NCI-H2196 (cell line): ENCODE results near the gene ZNF750.

ENCODE experiments used
- DNase-seq: peaks from one replicate; lab custom pipeline; 2025; ENCODE audit not compliant: unreplicated experiment; lab: John Stamatoyannopoulos, UW

The ZNF750 gene

DNA sequence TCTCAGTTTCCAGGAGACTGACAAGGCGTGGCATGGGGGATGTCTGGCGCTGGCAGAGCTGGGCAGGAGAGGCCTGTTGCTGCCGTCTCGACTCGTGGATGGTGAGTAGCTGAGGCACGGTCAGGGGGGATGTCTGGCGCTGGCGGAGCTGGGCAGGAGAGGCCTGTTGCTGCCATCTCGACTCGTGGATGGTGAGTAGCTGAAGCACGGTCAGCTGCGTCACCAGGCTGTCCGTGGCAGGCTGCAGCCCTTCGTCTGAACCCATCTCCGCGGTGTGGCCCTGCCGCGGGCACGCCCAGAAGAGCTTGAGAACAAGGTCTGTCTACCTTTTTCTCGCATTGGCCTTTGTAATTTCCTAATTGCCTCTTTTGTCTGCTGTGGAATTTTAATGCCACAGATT lies 25.0 kb downstream of the ZNF750 start:
- no peak for DNase-seq

DNA sequence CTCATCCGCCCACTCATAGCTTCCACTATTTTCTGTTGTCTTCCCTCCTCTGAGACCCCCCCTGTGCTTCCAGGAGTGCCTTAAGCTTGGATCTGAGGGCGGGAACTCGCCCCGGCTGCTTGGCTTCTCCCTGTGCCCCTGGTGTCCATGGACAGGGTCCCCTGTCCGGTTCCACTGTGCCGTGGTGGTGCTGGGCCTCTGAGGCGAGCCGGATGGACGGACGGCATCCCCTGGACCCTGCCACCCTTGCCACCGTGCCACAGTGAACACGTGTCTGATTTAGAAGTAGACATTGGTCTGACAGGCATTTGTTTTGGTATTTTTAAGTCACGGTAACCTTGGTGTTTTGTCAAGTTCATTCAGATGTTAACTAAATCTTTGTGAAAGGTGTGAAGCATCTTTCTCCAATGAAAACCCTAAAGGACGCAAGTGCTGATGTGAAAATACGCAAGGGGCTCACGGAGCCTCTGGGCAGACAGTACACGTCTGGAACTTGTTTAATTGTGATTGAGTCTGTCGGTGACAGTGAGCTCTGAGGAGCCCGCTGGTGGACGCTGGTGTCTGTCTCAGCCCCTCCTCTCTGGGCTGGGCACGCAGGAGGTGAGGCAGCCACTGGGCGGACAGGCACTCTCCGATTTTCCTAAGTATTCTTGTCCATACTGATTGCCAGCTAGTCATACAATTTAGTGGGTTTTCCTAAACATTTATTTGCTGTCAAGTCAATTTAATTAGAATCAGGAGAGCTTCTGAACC lies 26.3 kb downstream of the ZNF750 start:
- no peak for DNase-seq

DNA sequence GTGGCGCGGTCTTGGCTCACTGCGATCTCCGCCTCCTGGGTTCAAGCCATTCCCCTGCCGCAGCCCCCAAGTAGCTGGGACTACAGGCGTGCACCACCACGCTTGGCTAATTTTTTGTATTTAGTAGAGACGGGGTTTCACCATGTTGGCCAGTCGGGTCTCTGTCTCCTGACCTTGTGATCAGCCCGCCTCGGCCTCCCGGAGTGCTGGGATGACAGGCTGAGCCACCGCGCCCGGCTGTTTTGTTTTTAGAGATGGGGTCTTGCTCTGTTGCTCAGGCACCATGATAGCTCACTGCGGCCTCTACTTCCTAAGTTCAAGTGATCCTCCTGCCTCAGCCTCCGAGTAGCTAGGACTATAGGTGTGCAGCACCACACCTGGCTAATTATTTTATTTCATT lies 27.2 kb downstream of the ZNF750 start:
- DNase-seq, result no peak

DNA sequence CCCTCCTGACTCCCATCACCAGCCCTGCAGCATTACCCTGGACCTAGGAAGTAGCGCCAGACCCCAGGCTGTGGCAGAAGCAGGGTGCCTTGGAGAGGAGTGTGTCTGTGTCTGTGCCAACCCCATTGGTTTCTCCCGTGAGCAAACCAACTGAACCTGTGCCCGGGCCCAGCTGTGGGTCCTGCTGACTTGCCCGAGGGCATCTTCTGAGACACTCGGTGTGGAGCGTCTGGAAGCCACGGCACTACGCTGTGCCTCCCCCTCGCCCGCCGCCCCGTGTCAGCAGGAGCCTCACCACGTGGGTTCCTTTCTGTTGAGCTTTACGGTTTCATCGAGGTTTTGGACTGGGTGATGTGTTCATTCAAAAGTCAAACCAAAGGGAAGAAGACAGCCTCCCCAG lies 27.8 kb downstream of the ZNF750 start:
- no peak for DNase-seq

DNA sequence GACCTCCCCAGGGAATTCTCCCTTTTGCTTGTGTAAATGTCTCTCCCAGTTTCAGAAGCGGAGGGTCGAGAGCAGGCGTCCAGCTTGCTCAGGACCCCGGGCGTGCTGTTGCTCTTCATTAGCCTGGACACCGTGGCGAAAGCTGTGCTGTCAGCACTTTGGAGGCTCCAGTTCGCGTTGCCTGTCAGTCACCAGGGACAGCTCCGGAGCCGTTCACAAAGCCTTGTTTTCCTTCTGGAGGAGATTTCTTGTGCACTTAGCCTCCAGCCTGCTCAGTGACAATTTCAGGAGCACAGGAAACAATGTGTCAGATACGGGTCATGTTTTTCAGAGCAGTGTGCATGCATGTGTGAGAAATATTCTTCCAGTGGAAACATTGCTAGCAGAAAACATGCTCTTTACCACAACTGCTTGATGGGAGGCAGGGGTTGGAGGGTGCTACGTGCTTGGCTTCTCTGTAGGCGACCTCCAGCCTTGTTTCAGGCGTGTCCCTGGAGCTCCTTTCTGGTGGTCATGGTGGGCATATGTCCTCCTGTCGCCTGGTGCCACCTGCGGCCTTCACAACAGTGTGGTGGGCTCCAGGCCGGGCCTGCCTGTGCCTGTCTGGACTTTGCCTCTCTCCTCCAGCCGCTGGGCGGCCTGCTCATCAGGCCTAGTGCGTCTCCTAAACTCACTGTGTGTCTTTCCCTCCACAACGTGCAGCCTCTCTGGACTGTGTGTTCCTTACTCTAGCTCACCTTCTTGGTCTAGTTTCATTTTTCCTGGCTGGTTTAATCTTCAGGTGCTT lies 29.0 kb downstream of the ZNF750 start:
- no peak for DNase-seq

DNA sequence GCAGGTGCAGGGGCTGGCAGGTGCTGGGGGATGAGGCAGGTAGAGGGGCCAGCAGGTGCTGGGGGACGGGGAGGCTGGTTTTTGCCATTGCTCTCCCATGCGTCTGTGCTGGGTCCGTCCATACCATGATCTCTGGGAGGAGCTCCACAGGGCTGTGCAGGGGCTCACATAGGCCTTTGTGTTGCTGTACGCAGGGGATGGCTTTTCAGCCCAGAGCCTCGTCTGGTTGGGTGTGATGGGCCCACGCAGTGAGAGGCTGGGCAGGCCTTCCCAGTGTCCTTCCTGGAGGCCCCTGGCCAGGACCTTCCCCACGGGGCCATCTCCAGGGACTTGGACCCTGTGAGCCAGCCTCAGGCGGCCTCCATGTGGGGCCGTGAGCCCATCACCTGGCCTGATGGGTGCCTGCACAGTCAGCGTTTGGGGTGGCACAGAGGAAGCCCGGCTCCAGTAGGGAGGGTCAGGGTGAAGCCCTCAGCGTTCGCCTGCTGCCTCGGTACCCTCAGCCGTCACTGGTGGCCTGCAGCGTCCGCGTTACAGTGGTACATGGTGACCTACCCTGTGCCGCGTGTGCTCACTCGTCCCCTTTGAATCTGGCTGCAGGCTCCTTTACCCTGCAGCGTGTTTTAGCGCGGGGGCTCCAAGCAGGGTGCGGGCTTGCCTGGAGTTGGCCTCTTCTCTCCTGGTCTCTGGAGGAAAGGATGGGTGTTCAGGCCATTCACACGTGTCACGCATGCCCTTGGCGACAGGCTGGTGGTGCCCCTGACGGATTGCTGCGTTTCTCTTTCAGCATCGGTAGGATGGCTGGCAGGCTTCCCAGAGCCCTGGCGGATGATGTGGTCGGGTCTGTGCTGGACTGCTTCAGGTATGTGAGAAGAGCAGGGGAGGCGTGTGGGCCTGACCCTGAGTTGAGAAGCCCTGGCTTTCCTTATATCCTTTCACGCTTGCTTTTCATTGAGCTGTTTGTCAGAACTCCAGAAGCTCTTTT lies 30.6 kb downstream of the ZNF750 start:
- peak; percentile 14 for DNase-seq

DNA sequence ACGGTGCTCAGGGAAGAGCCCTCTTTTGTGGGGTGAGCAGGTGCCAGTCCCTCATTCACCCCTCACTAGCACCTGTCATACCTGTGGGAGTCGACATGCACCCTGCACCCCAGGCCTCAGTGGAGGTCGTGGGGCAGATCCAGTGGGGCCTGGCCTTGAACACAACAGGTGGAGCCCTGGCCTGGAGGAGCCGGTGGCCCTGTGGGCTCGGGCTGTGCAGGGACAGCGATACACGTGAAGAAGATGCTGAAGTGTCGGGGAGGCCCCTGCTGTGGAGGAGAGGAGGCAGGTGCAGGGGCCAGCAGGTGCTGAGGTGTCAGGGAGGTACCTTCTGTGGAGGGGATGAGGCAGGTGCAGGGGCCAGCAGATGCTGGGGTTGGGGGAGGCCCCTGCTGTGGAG lies 31.8 kb downstream of the ZNF750 start:
- DNase-seq, result no peak

DNA sequence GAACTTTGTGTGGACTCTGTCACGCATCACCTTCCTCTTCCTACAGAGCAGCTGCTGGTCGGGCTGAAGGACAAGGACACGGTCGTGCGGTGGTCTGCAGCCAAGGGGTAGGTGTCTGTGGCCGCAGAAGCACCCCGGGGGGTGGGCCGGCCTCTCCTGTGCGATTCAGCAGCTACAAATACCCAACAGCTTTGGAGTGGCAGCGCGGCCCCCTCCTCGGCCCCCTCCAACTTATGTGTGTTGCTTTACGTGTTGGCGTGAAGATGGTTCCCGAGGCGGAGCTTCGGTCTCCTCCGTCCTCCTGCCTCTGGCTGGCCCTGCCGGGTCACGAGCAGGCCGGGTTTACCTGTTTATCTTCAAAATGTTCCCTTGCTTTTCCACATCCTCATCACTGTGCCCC lies 32.3 kb downstream of the ZNF750 start:
- no peak for DNase-seq

DNA sequence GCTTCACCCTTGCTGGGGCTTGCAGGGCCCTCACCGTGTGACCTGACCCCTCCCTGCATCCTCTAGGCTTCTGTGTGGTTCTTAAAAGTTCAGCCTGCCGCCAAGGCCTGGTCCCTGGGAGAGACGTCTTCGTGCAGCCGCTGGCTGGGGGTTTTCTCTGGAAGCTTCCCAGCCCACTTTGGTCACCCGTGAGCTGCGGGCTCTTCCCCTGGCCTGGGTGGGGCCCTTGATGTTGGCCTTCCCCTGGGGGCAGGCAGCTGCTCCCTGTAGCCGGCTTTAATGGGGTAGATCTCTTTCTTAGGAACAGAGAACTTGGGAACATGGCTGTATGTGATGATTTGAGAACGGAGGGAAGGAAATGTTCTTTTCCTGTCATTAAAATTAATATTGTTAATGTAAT lies 32.7 kb downstream of the ZNF750 start:
- no peak for DNase-seq

DNA sequence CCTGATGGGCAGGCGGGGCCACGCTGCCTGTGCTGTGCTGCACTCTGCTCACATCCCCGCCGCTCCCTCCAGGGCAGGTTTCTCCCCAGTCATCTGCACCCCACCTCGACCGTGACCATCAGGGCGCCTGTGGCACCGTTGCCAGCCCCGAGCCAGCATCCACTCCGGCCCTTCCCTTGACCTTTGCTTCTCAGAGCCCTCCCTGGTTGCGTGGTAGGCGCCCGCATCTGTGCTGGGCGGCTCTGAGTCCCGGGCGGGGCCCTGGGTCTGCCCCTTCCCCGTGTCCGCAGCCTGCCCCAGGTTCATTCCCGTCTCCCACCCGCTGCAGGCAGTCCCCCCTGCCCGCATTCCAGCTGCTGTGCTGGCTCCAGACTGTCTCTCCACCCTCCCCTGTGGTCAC lies 33.2 kb downstream of the ZNF750 start:
- DNase-seq, result no peak

DNA sequence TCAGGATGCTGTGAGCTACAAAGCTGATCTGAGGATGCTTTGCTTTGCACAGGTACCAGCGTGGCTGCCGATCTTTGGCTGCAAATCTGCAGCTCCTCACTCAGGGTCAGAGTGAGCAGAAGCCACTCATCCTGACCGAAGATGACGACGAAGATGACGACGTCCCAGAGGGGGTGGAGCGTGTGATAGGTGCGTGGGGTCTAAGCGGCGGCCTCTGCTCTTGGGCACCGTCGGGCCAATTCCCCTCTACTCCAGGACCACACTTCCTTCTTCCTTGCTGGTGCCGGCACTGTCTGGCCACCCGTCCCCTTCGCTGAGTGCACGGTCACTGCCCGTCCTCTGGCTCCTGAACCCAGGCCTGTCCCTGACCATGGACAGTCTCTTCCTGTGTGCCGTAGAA lies 34.0 kb downstream of the ZNF750 start:
- no peak for DNase-seq

DNA sequence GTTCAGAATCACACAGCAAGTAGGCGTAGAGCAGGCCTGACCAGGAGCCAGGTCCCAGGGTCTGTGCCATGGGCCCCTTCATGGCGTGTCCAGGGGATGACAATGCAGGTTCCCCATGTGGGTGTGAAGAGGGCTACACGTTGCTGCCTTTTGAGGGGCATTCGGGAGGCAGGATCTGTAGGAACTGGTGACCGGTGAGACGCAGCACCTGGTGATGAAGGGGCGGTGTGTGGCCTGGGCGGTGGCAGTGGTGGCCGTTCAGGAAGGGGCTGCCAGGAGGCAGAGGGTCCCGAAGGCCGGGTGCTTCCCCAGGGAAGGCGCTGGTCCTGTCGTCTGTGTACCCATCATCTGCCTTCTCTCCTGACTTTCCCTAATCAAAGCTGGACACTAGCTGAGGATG lies 34.6 kb downstream of the ZNF750 start:
- no peak for DNase-seq

DNA sequence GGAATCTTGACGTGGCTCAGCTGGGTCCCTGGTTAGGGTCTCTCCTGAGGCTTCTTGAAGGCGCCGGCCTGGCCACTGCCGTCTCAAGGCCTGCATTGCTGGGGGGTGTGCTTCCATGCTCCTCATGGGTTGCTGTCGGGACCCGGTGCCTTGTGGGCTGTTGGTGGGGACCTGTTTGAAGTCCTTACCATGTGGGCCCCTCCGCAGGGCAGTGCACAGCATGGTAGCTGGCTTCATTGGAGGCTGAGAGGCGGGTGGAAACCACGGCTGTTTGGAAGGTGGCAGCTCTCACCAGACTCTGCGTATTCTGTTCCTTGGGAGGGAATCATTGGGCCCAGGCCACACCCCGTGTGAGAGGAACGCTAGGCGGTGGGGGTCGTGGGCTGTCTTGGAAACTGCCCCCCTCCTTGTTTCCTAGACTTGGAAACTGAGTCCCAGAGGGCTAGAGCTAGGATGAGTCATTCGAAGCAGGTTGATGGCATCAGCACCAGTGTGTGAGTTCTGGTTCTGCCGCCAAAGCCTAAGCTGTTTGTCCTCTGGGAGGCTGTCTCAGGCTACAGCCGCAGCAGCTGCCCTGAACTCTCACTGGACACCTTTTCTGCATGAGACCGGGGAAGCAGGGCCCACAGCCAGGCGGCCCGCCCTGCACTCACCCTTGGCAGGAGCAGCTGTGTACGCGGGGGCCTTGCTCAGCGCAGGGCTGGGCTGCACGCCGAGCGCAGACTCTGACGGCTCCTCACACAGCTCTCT lies 35.2 kb downstream of the ZNF750 start:
- DNase-seq, result peak; percentile 80

DNA sequence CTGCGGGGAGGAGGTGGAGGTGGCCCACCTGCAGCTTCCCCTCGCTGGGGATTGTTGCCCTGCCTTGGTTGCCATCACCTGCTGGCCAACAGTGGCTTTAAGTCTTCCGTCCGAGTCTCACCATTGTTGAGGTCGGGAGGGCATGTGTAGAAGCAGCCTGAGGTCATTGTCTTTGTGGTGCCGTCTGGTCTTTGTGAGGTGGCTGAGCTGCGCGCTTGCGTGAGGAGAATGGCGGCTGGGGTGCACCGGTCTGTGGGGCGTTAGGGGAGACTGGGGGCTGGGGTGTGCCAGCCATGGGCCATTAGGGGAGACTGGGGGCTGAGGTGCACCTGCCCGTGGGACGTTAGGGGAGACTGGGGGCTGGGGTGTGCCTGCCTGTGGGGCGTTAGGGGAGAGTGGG lies 36.2 kb downstream of the ZNF750 start:
- no peak for DNase-seq

DNA sequence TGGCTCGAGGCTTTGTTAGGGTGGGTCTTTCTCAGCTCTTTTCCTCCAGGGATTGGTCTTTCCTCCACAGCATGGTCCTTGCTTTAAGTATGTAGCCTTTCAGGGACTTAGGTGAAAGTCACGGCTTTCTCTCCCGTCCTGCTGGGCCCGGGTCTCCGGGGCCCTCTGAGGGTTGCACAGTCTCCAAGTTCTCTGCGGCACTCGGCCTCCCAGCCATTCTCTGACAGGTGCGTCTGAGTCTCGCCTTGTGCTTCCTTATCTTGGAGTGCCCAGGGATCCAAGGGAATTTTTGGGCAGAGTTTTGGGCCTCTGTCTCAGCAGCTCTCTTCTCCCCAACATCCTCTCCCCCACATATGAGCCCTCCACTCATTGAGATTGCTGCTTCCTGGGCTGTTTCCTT lies 36.6 kb downstream of the ZNF750 start:
- DNase-seq, result no peak

DNA sequence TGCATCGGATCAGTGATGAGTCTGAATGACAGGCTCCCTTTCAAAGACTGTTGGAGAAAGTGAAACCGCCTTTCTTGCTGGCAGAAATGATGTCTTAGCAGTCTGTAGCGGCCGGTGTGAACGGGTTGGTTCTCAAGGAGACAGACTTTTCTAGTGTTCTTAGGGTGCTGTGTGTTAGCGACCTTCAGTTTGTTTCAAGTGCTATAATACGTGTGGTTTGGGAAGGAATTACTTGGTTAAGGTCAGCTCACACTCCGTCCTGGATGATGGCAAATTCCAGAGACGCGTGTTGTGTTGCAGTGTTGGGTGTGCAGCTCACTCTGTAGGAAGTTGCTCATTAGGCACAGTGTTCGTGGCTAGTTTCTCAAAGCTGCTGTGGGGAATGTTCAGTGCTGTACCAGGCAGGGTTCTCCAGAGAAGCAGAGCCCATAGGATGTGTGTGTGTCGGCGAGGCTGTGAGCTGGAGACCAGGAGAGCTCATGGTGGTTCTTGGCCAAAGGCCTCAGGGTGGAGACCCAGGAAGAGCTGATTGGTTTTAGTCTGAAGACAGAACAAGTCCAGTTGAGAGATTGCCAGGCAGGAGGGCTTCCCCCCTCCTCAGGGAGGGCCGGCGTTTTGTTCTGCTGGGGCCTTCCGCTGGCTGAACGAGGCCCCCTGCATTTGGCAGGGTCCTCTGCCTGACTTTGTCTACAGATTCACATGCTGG lies 37.6 kb downstream of the ZNF750 start:
- no peak for DNase-seq

DNA sequence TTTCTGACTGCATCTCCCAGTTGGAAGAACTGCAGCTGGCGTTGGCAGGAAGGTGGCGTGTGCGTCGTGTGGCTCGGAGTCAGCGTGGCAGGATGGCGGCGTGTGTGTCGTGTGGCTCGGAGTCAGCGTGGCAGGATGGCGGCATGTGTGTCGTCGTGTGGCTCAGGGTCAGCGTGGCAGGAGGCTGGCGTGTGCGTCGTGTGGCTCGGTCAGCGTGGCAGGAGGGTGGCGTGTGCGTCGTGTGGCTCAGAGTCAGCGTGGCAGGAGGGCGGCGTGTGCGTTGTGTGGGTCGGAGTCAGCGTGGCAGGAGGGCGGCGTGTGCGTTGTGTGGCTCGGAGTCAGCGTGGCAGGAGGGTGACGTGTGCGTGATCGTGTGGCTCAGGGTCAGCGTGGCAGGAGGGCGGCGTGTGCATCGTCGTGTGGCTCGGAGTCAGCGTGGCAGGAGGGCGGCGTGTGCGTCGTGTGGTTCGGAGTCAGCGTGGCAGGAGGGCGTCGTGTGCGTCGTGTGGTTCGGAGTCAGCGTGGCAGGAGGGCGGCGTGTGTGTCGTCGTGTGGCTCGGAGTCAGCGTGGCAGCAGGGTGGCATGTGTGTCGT lies 38.3 kb downstream of the ZNF750 start:
- no peak for DNase-seq

DNA sequence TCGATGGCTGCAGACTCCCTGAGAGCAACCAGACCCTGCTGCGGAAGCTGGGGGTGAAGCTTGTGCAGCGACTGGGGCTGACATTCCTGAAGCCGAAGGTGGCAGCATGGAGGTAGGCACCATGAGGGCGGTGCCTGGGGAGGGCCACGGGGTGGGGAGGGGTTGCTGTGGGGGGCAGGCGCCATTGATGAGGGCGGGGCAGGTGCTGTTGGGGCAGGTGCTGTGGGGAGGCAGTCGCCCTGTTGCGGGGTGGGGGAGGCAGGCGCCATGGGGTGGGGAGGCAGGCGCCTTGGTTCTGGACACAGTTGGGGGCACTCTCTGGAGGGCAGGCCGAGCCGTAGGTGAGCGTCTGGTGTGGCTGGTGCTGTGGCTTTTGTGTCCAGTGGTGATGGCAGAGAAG lies 38.9 kb downstream of the ZNF750 start:
- no peak for DNase-seq

DNA sequence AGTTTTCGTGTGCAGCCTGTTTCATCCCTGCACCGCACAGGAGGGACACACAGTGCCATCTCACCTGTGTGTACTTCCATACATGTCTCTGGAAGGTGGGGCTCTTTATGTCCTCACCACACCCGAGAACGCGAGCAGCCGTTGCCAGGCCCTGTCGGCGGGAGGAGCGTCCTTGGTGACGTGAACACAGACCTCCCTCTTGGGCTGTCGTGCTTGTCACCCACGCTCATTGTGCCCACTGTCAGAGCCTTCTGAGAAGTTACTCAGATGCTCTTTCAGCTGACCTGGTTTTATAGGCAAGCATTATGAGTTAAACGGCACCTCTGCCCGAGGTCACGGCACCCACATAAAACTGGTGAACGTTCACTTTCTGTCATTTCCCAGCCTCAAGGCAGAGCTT lies 40.2 kb downstream of the ZNF750 start:
- DNase-seq, result no peak

DNA sequence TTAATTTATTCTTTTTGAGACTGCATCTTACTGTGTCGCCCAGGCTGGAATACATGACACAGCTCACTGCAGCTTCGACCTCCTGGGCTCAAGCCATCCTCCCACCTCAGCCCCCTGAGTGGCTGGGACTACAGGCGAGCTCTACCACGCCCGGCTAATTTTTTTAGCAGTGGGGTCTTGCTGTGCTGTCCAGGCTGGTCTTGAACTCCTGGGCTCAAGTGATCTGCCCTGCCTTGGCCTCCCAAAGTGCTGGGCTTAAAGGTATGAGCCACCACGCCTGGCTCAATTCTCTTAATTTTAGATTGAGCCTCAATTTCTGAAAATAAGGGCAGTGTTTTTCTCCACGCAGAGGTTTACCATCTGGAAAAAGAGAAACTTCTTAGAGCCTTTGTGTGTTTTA lies 41.1 kb downstream of the ZNF750 start:
- no peak for DNase-seq
